ENCODE data around the gene KBTBD6. TPM values are rescaled to one million over a fixed set of nuclear protein-coding genes. Genes with fewer than 3 reads are reported as not detected.
A peak's percentile ranks its signal among the peaks of the same experiment; 100 is the strongest.

KBTBD6 gene
- total and polyA plus RNA-seq, 10 of the 15 experiments (the other 5 are each of a cell fraction or from before 2014, with no cell fraction given): 1.9 to 5.3 (median 3.8) TPM

DNA sequence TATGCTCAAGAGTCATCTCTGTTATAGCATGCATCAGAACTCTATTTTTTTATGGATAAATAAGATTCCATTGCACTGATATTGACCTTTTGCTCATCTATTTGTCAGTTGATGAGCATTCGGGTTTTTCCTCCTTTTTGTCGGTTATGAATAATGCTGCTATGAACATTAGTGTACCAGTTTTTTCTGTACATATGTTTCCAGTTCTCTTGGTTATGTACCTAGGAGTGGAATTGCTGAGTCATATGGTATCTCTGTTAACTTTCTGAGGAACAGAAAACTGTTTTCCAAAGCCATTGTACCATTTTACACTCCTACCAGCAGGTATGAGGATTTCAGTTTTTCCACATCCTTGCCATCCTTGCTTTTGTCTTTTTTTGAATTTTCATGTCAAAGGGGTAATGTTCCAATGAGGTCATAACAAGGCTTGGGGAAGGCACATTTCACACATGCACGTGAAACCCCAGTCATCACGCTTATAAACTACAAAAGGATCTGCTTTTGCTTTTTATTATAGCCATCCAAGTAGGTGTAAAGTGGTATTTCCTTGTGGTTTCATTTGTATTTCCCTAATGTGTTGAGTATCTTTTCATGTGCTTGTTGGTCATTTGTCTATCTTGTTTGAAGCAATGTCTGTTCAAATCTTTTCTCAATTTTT lies 47.1 kb upstream of the KBTBD6 start:
- FAIRE-seq (no peak), ATAC-seq (no peak), DNase-seq (ENCODE audit: low read depth, low spot score) (no peak)
- no peaks in the 10 kb centered on the region for H3K4me1 ChIP-seq (ENCODE audit: control insufficient read depth, insufficient read depth, low read length)
- H3K79me2 ChIP-seq (ENCODE audit: control insufficient read depth, insufficient read depth, low read length): no peaks in the 10 kb centered on the region
- no peak overlapping the region for H3K27ac ChIP-seq (ENCODE audit: control insufficient read depth, insufficient read depth)
- 68% methylated on average over 4 of the region's 4 CpGs for WGBS (ENCODE audit: insufficient coverage, insufficient replicate concordance, low lambda C conversion rate, missing lambda C conversion rate)
- SMC1A ChIA-PET (ENCODE audit: uncharacterized antibody, unreplicated experiment): no interaction called here
- TF ChIP-seq BHLHE40 (IDR thresholded peaks at IDR 0.05; ENCODE audit: borderline replicate concordance in 1 of 2, low read depth in 2 of 2, low read length in 1 of 2) (peak in 1 of 2 experiments; percentile 55; a peak in 1 of 4 replicates), POLR2AphosphoS5 (IDR thresholded peaks at IDR 0.05; ENCODE audit: low read length) (no peak)
- no peak overlapping the region for H2AFZ ChIP-seq (ENCODE audit: control insufficient read depth, low read depth, low read length)
- POLR2A ChIA-PET: no interaction called here
- H3K9ac ChIP-seq (ENCODE audit: control insufficient read depth, insufficient read depth, low read length): no peak overlapping the region
- no peaks in the 10 kb centered on the region for H4K20me1 ChIP-seq (ENCODE audit: control insufficient read depth, insufficient read depth)
- in situ Hi-C loops (cut with MboI): no loop called here
- CTCF ChIA-PET: interaction anchor here (1.6 kb wide), 1 partner anchor 54 kb away, joined by 3 read pairs; no protein-coding TSS in a partner anchor
- intact Hi-C loops (cut with micrococcal nuclease; ENCODE audit: unreplicated experiment): no loop called here
- no peak overlapping the region for H3K4me2 ChIP-seq (ENCODE audit: control insufficient read depth, insufficient read depth)
- H3K9me3 ChIP-seq (replicated peaks; ENCODE audit: control insufficient read depth, insufficient read depth, low read length): peaks cover 2% of the 10 kb centered on the region; the same call in 2 of the 3 replicates
- no peaks in the 10 kb centered on the region for H3K27me3 ChIP-seq (replicated peaks in 1 of 2; ENCODE audit: control insufficient read depth in 2 of 2, insufficient read depth in 2 of 2, low read length in 1 of 2)
- RAD21 ChIA-PET (ENCODE audit: unreplicated experiment): no interaction called here
- no peaks in the 10 kb centered on the region for H3K36me3 ChIP-seq (ENCODE audit: control insufficient read depth in 2 of 2, insufficient read depth in 2 of 2, low read length in 1 of 2)
- BruUV-seq (replicated peaks): no TSS peak
- no peak overlapping the region for H3K4me3 ChIP-seq

DNA sequence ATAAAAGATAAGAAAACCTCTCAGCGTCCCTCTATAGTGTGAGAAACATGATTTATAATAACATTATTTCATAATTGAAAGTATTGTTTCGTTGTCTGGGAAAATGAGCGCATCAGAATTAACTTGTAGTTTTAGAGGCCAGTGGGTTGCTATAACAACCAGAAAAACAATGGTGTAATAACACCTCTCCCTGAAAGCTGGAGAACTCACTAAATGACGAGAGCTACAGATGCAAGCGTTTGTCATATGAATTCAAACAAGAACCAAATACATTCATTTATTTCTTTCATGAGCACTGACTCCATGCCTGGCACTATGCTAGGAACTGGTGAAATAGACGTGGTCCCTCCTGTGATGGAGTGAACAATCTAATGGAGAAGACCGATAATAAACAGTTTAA lies 45.4 kb upstream of the KBTBD6 start:
- intact Hi-C loops (cut with micrococcal nuclease; ENCODE audit: unreplicated experiment) (no loop called here), in situ Hi-C loops (cut with MboI) (no loop called here)
- CTCF ChIA-PET: no interaction called here
- H3K9me3 ChIP-seq (replicated peaks; ENCODE audit: control insufficient read depth, insufficient read depth, low read length): peaks cover 2% of the 10 kb centered on the region; the same call in 2 of the 3 replicates
- no peaks in the 10 kb centered on the region for H4K20me1 ChIP-seq (ENCODE audit: control insufficient read depth, insufficient read depth)
- H3K36me3 ChIP-seq (ENCODE audit: control insufficient read depth in 2 of 2, insufficient read depth in 2 of 2, low read length in 1 of 2): no peaks in the 10 kb centered on the region
- H3K27ac ChIP-seq (ENCODE audit: control insufficient read depth, insufficient read depth): no peak overlapping the region
- WGBS (ENCODE audit: insufficient coverage, insufficient replicate concordance, low lambda C conversion rate, missing lambda C conversion rate): 73% methylated on average over 7 of the region's 7 CpGs
- POLR2A ChIA-PET: interaction anchor here (0.6 kb wide), 1 partner anchor 140 kb away, joined by 5 read pairs; no protein-coding TSS in a partner anchor
- H3K4me2 ChIP-seq (ENCODE audit: control insufficient read depth, insufficient read depth): no peak overlapping the region
- FAIRE-seq (no peak), ATAC-seq (no peak), DNase-seq (ENCODE audit: low read depth, low spot score) (no peak)
- RAD21 ChIA-PET (ENCODE audit: unreplicated experiment): no interaction called here
- no peaks in the 10 kb centered on the region for H3K4me1 ChIP-seq (ENCODE audit: control insufficient read depth, insufficient read depth, low read length)
- TF ChIP-seq SP1 (IDR thresholded peaks at IDR 0.05; ENCODE audit: low read depth, low read length) (no peak), BRCA1 (IDR thresholded peaks at IDR 0.05; ENCODE audit: low read depth, low read length) (no peak), FOXM1 (IDR thresholded peaks at IDR 0.05; ENCODE audit: low read depth, low read length) (no peak)
- H2AFZ ChIP-seq (ENCODE audit: control insufficient read depth, low read depth, low read length): no peak overlapping the region
- SMC1A ChIA-PET (ENCODE audit: uncharacterized antibody, unreplicated experiment): no interaction called here
- H3K4me3 ChIP-seq: no peak overlapping the region
- BruUV-seq (replicated peaks): no TSS peak
- no peaks in the 10 kb centered on the region for H3K79me2 ChIP-seq (ENCODE audit: control insufficient read depth, insufficient read depth, low read length)
- H3K27me3 ChIP-seq (replicated peaks in 1 of 2; ENCODE audit: control insufficient read depth in 2 of 2, insufficient read depth in 2 of 2, low read length in 1 of 2): no peaks in the 10 kb centered on the region
- no peak overlapping the region for H3K9ac ChIP-seq (ENCODE audit: control insufficient read depth, insufficient read depth, low read length)

Data from GM12878 (cell line).